Neuronal stem cell (in vitro differentiated cells): Measurements from ENCODE around the gene C1GALT1.

Experiments used
- DNase-seq: peaks from one replicate; pipeline ENCODE4 v3.0.0-alpha.2; 2013; ENCODE audit warnings: low spot score
- H2AFZ ChIP-seq: one replicate; pipeline ENCODE4 v1.6.1; 2013; ENCODE audit warnings: mild to moderate bottlenecking, low read length, inconsistent platforms
- H2AK5ac ChIP-seq: 2 replicates; pipeline ENCODE4 v1.6.1; 2013; ENCODE audit warnings: low read depth, mild to moderate bottlenecking, inconsistent platforms, low read length, moderate library complexity, mixed read lengths
- H2BK120ac ChIP-seq: 2 replicates; pipeline ENCODE4 v1.6.1; 2013; ENCODE audit warnings: low read depth, mild to moderate bottlenecking, inconsistent platforms, low read length, moderate library complexity, mixed read lengths
- H2BK12ac ChIP-seq: one replicate; pipeline ENCODE4 v1.6.1; 2013; ENCODE audit warnings: low read length, inconsistent platforms
- H2BK15ac ChIP-seq: 2 replicates; pipeline ENCODE4 v1.6.1; 2013; ENCODE audit warnings: mild to moderate bottlenecking, low read length, inconsistent platforms, mixed read lengths
- H2BK5ac ChIP-seq: one replicate; pipeline ENCODE4 v1.6.1; 2013; ENCODE audit warnings: inconsistent platforms, mild to moderate bottlenecking, low read length, moderate library complexity
- H3K14ac ChIP-seq: one replicate; pipeline ENCODE4 v1.6.1; 2013; ENCODE audit warnings: low read length, inconsistent platforms
- H3K18ac ChIP-seq: 2 replicates; pipeline ENCODE4 v1.6.1; 2013; ENCODE audit warnings: low read length, inconsistent platforms
- H3K23ac ChIP-seq: 2 replicates; pipeline ENCODE4 v1.6.1; 2013; ENCODE audit warnings: low read depth, mild to moderate bottlenecking, mixed read lengths, low read length, inconsistent platforms; ENCODE audit not compliant: poor library complexity
- H3K27ac ChIP-seq: replicated peaks from 3 replicates; pipeline ENCODE4 v1.5.1; 2013; ENCODE audit warnings: low read length, inconsistent platforms
- H3K27me3 ChIP-seq, 3 experiments: 2 replicates each; pipeline ENCODE4 v1.6.1; 2013; ENCODE audit warnings: low read length in 3 of 3, mild to moderate bottlenecking in 2 of 3, inconsistent platforms in 1 of 3, low read depth in 1 of 3, mixed read lengths in 1 of 3, moderate library complexity in 1 of 3; ENCODE audit not compliant: control insufficient read depth in 3 of 3, insufficient read depth in 3 of 3
- H3K36me3 ChIP-seq, 2 donors: replicated peaks in 1 of 2; 2 replicates each; pipeline ENCODE4 v1.6.1; 2013; ENCODE audit warnings: low read length in 2 of 2; ENCODE audit not compliant: control insufficient read depth in 2 of 2, insufficient read depth in 2 of 2
- H3K4ac ChIP-seq: 2 replicates; pipeline ENCODE4 v1.6.1; 2013; ENCODE audit warnings: inconsistent platforms, mild to moderate bottlenecking, low read length, moderate library complexity
- H3K4me1 ChIP-seq, 2 donors: 1 replicate in 1 of 2; 2 replicates in 1 of 2; pipeline ENCODE4 v1.6.1; 2013; ENCODE audit warnings: low read length in 2 of 2, low read depth in 1 of 2; ENCODE audit not compliant: control insufficient read depth in 2 of 2, insufficient read depth in 1 of 2
- H3K4me2 ChIP-seq: one replicate; pipeline ENCODE4 v1.6.1; 2013; ENCODE audit warnings: mild to moderate bottlenecking, low read length, inconsistent platforms; ENCODE audit not compliant: insufficient read depth, poor library complexity, severe bottlenecking
- H3K4me3 ChIP-seq, 2 donors: 2 replicates each; pipeline ENCODE4 v1.5.1; 2013; ENCODE audit warnings: low read length in 2 of 2, mild to moderate bottlenecking in 2 of 2, inconsistent platforms in 1 of 2, moderate library complexity in 1 of 2
- H3K79me1 ChIP-seq: one replicate; pipeline ENCODE4 v1.6.1; 2013; ENCODE audit warnings: low read depth, mild to moderate bottlenecking, inconsistent platforms, low read length, moderate library complexity
- H3K9ac ChIP-seq: one replicate; pipeline ENCODE4 v1.6.1; 2013; ENCODE audit warnings: mild to moderate bottlenecking, low read depth, low read length, inconsistent platforms; ENCODE audit not compliant: poor library complexity
- H3K9me3 ChIP-seq, 2 donors: replicated peaks in 1 of 2; 2 replicates each; pipeline versions ENCODE3 to v1.6.1; 2013; ENCODE audit warnings: low read length in 2 of 2, mild to moderate bottlenecking in 2 of 2, inconsistent platforms in 1 of 2, low read depth in 1 of 2, mixed read lengths in 1 of 2, moderate library complexity in 1 of 2; ENCODE audit not compliant: control insufficient read depth in 2 of 2, insufficient read depth in 1 of 2
- H4K8ac ChIP-seq: one replicate; pipeline ENCODE4 v1.6.1; 2013; ENCODE audit warnings: low read depth, mild to moderate bottlenecking, inconsistent platforms, low read length, moderate library complexity
- H4K91ac ChIP-seq: one replicate; pipeline ENCODE4 v1.6.1; 2013; ENCODE audit warnings: low read length, low read depth, mild to moderate bottlenecking, inconsistent platforms; ENCODE audit not compliant: poor library complexity
- WGBS, 2 donors: extraction: QIAGEN DNeasy Blood & Tissue Kit; methylation state at CpG; one replicate each; pipeline ENCODE4 v1.1.7; 2013; ENCODE audit warnings: missing lambda C conversion rate in 2 of 2, mixed read lengths in 1 of 2; ENCODE audit not compliant: insufficient read length in 2 of 2, insufficient replicate concordance in 1 of 2; ENCODE audit errors: extremely low coverage in 2 of 2; 5-methylcytosine and 5-hydroxymethylcytosine counted together

Gene C1GALT1

GRCh38 chr7:7247658-7248057 is 65.3 kb downstream of the C1GALT1 start:
- Histone ChIP-seq H3K4ac (no peak overlapping the region), H2BK15ac (no peak overlapping the region), H3K9me3 (no peaks in the 10 kb centered on the region), H2BK120ac (no peak overlapping the region), H4K91ac (no peak overlapping the region), H2AK5ac (no peak overlapping the region), H3K9ac (no peak overlapping the region), H3K27ac (no peak overlapping the region), H3K4me2 (no peak overlapping the region), H3K18ac (no peak overlapping the region), H3K4me1 (no peaks in the 10 kb centered on the region), H3K79me1 (no peaks in the 10 kb centered on the region), H3K4me3 (no peak overlapping the region), H3K36me3 (peaks cover 0 to 10% of the 10 kb centered on the region in 2 donors), H2AFZ (no peak overlapping the region), H3K23ac (no peak overlapping the region), H4K8ac (no peak overlapping the region), H3K27me3 (no peaks in the 10 kb centered on the region), H3K14ac (no peak overlapping the region), H2BK5ac (no peak overlapping the region), H2BK12ac (no peak overlapping the region)
- no peak for DNase-seq
- no CpG with 5 or more reads among the region's 1 CpG for WGBS, 2 donors

- H3K27ac ChIP-seq: no peak overlapping the region
- no peaks in the 10 kb centered on the region for H3K36me3 ChIP-seq
- H2AFZ ChIP-seq: no peak overlapping the region
- H3K4me3 ChIP-seq: no peak overlapping the region
- WGBS, 2 donors: no CpG with 5 or more reads among the region's 2 CpGs
- no peak overlapping the region for H2BK120ac ChIP-seq
- H2AK5ac ChIP-seq: no peak overlapping the region
- H3K79me1 ChIP-seq: no peaks in the 10 kb centered on the region
- no peak overlapping the region for H2BK12ac ChIP-seq
- H3K18ac ChIP-seq: no peak overlapping the region
- no peak overlapping the region for H4K8ac ChIP-seq
- H3K4ac ChIP-seq: no peak overlapping the region
- H3K27me3 ChIP-seq: no peaks in the 10 kb centered on the region
- H3K9ac ChIP-seq: no peak overlapping the region
- H3K4me2 ChIP-seq: no peak overlapping the region
- no peak overlapping the region for H2BK15ac ChIP-seq
- no peak overlapping the region for H3K23ac ChIP-seq
- no peak for DNase-seq
- H4K91ac ChIP-seq: no peak overlapping the region
- H3K14ac ChIP-seq: no peak overlapping the region
- H2BK5ac ChIP-seq: no peak overlapping the region
- peaks cover 0 to under 1% of the 10 kb centered on the region in 2 donors for H3K4me1 ChIP-seq
- no peaks in the 10 kb centered on the region for H3K9me3 ChIP-seq
Measured at GRCh38 chr7:7249814-7250213, 67.5 kb downstream of the C1GALT1 start.

GRCh38 chr7:7251742-7252141 is 69.4 kb downstream of the C1GALT1 start:
- no peak for DNase-seq
- no peak overlapping the region for H3K18ac ChIP-seq
- H3K4me2 ChIP-seq: no peak overlapping the region
- no peak overlapping the region for H2BK120ac ChIP-seq
- H3K36me3 ChIP-seq: no peaks in the 10 kb centered on the region
- H4K8ac ChIP-seq: no peak overlapping the region
- H4K91ac ChIP-seq: no peak overlapping the region
- H3K4me1 ChIP-seq: peaks cover 0 to 3% of the 10 kb centered on the region in 2 donors
- H3K27me3 ChIP-seq: no peaks in the 10 kb centered on the region
- H3K79me1 ChIP-seq: no peaks in the 10 kb centered on the region
- H2BK5ac ChIP-seq: no peak overlapping the region
- H3K4me3 ChIP-seq: no peak overlapping the region
- no peaks in the 10 kb centered on the region for H3K9me3 ChIP-seq
- no peak overlapping the region for H3K14ac ChIP-seq
- no peak overlapping the region for H2AFZ ChIP-seq
- no peak overlapping the region for H3K27ac ChIP-seq
- H3K9ac ChIP-seq: no peak overlapping the region
- no peak overlapping the region for H2BK12ac ChIP-seq
- no peak overlapping the region for H3K23ac ChIP-seq
- no peak overlapping the region for H2BK15ac ChIP-seq
- no CpG with 5 or more reads among the region's 2 CpGs for WGBS, 2 donors
- no peak overlapping the region for H3K4ac ChIP-seq
- H2AK5ac ChIP-seq: no peak overlapping the region

- no peaks in the 10 kb centered on the region for H3K9me3 ChIP-seq
- no peak overlapping the region for H3K23ac ChIP-seq
- H3K4ac ChIP-seq: no peak overlapping the region
- peaks cover 0 to 3% of the 10 kb centered on the region in 2 donors for H3K4me1 ChIP-seq
- no peaks in the 10 kb centered on the region for H3K27me3 ChIP-seq
- no peak overlapping the region for H3K18ac ChIP-seq
- H3K4me2 ChIP-seq: no peak overlapping the region
- H3K4me3 ChIP-seq: no peak overlapping the region
- no peak overlapping the region for H2BK5ac ChIP-seq
- H3K36me3 ChIP-seq: no peaks in the 10 kb centered on the region
- no CpG with 5 or more reads among the region's 2 CpGs for WGBS, 2 donors
- no peak overlapping the region for H2BK15ac ChIP-seq
- no peak overlapping the region for H2AFZ ChIP-seq
- no peaks in the 10 kb centered on the region for H3K79me1 ChIP-seq
- no peak overlapping the region for H2BK120ac ChIP-seq
- no peak overlapping the region for H3K27ac ChIP-seq
- no peak overlapping the region for H4K91ac ChIP-seq
- no peak for DNase-seq
- H3K14ac ChIP-seq: no peak overlapping the region
- H3K9ac ChIP-seq: no peak overlapping the region
- H2AK5ac ChIP-seq: no peak overlapping the region
- H2BK12ac ChIP-seq: no peak overlapping the region
- no peak overlapping the region for H4K8ac ChIP-seq
Measured at GRCh38 chr7:7254319-7254718, 72.0 kb downstream of the C1GALT1 start.
